ENCODE results near the gene EEF2.

The EEF2 gene

GRCh38 chr19:3983936-3984583 is 1.2 kb downstream of the EEF2 start:
- DNase-seq, result peak; percentile 28

DNA sequence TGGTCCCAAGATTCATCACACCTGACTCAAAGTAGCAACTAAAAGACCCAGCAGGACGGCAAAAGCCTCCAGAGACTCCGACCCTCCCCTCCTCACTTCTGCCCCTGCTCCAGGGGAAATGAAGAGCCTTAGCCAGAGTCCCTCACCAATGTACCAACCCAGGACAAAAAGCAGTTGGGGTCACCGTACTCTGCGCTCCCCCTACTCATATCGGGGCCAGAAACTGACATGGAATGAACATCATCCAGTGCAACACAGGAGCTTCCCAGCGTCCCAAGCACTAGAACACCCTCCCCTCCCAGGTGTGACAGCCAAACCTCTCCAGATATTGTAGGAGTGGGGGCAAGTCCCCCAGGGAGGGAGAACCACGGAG is 1.7 kb downstream of the EEF2 start:
- no peak for DNase-seq

GRCh38 chr19:3982701-3983541 is 2.3 kb downstream of the EEF2 start:
- DNase-seq, result no peak

DNA sequence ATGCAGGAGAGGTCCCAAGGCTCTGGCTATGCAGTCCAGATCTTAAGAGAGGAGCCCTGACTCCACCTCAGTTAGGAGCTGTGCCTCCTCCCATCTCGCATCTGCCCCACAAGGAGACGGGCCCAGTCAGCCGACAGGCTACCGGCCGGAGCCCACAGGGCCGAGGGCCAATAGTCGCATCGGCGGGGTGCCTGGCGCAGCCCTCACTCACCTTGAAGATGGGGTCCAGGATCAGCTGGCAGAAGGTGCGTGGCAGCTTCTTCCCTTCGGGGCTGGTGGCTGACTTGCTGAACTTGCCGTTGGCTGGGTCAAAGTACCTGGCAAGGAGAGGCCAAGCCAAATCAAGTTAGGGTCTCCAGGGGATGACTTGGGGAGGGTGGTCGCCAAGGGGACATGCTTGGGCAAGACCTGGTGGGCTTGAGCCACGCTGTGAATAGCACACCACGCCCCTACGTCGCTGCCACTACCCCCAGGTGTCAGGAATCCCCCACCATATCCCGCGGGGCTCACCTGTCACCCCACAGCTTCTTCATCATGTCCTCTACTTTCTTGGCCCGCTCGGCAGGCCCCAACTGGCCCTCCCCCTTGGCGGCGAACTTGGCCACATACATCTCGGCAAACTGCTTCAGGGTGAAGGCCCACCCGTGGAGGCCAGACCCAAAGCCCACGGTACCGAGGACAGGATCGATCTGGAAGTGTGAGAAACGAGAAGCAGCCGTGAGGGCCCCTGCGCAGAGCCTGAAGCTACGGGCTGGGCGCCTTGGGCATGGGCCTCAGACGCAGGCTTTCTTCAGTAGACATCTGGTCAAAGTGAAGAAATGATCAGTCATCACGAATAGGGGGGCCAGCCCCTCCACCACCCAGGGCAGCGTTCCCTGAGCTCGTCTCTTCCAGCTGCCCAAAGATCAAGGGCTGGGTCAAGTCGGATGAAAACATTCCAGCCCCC is 3.3 kb downstream of the EEF2 start:
- no peak for DNase-seq

DNA sequence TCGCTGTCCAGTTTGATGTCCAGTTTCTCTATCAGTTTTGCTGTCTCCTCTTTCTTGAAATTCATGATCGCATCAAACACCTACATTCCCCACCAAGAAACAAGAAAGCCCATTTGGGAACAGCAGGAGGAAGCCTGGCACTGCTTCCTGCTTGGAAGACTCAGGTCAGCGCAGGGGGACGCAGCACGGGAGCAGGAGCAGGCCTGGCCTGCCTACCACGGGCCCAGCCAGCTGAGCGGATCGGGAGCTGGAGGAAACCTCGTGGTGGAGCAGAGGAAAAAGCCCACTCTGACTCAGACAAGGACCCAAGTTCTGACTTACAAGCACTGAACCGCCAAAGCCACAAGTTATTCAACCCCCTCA is 3.9 kb downstream of the EEF2 start:
- DNase-seq, result no peak

DNA sequence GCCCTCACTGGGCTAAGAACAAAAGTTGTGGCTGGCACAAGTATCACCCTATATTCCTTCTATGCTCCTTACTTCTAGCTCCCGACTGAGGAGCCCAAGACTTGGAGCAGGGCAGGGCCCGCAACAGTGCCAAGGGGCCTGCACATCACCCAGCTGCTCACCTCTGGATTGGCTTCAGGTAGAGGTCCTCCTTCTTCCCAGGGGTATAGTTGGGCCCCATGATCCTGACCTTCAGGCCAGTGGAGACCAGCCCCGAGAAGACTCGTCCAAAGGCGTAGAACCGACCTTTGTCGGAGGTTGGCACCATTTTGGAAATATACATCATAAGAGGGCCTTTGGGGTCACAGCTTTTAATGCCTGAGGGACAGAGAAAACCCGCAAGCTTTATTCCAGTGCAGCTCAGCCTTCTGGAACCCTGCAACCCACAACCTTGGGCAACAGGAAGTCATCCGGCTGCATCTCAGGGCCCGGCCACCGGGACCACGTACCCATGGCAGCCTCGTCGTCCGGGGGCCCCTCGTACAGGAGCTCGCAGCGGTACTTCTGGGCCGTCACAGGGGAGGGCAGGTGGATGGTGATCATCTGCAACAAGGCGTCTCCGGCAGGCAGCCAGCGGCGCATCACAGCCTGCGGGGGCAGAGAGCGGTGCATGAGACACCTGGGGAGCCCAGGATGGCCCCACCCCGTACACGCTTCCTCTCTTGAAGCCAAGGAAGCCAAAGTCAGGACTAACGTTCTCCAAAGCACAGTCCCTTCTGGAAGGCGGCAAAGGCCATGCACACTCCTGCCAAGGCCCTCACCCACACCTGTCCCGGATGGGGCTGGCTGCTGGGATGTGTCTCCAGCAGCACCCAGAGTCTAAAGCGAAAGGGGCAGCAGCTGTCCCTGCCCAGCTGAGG is 4.7 kb downstream of the EEF2 start:
- DNase-seq, result no peak

DNA sequence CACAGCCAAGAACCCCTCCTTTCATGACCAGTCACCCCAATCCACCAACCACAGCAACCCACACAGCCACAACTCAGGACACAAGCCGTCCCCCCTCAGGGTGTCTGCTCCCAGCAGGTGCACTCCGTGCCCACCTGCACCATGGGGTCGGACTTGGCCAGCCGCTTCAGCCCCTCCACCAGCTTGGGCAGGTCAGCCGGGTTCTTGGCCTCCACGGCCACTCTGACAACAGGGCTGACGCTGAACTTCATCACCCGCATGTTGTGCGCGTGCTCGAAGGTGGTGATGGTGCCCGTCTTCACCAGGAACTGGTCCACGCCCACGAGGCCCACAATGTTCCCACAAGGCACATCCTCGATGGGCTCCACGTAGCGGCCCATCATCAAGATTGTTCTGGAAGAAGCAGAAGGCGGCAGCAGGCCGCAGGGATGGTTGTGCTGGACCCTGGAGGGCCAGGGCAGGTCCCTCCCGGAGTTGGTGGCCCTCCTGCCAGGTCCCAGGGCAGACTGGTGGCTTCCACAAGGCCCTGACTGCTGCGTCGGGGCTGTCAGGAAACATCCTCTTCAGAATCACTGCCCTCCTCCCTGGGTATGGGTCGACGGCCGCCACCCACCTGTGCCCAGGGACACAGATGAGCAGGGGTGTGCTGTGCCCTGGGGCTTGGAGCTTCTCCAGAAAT is 5.5 kb downstream of the EEF2 start:
- no peak for DNase-seq

GRCh38 chr19:3979289-3979673 is 6.0 kb downstream of the EEF2 start:
- no peak for DNase-seq

DNA sequence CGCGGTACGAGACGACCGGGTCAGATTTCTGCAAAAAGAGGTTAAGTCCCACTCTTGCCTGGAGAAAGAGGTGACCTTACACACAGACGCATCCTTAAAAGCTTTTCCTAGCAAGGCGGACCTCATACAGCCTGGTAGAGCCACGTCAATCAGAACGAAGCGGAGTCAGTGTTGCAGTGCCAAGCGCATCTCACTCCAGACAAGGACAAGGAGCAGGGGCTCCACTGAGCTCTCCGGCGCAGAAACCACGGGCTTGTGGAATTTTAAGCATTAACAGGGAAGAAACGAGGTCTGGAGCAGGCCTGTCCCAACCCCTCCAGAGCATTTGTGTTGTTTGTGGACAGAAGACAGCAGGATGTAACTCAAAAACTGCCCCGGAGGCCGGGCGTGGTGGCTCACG is 7.1 kb downstream of the EEF2 start:
- no peak for DNase-seq

DNA sequence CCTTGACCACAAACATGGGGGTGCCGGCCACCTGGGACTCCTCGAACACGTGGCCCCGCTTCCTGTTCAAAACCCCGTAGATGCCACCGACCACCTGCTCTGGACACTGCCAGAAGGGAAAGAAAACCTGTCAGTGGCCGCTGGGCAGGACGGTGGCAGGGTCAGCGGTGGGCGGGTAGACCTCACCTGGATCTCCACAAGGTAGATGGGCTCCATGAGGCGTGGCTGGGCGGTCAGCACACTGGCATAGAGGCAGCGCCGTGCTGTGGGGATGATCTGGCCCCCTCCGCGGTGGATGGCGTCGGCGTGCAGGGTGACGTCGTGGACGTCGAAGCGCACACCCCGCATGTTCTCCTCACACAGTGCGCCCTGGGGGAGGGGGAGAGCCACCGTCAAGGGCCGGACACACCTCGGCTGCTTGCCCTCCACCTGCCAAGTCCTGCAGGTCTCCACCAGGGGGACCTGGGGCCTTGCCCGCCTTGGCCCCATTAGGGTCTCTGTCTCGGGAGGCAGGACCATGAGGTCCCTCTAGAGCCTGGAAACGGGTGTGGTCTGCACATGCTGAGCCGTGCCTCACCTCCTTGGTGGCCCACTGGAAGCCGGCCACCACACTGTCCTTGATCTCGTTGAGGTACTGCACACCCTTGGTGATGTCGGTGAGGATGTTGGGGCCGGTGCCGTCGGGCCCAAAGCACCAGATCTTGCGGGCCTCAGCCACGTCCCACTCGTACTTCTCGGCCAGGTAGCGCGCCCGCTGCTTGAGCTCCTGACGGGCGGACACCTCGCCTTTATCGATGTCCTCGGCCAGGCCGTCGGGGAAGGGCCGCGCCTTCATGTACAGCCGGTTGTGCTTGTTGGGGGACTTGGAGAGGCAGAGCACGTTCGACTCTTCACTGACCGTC is 7.8 kb downstream of the EEF2 start:
- no peak for DNase-seq

- DNase-seq, result no peak
Observed at GRCh38 chr19:3976495-3977241, 8.6 kb downstream of the EEF2 start.

- DNase-seq, result no peak
Observed at GRCh38 chr19:3975637-3976087, 9.6 kb downstream of the EEF2 start.

GRCh38 chr19:3975144-3975543 is 10.1 kb downstream of the EEF2 start:
- DNase-seq, result no peak

DNA sequence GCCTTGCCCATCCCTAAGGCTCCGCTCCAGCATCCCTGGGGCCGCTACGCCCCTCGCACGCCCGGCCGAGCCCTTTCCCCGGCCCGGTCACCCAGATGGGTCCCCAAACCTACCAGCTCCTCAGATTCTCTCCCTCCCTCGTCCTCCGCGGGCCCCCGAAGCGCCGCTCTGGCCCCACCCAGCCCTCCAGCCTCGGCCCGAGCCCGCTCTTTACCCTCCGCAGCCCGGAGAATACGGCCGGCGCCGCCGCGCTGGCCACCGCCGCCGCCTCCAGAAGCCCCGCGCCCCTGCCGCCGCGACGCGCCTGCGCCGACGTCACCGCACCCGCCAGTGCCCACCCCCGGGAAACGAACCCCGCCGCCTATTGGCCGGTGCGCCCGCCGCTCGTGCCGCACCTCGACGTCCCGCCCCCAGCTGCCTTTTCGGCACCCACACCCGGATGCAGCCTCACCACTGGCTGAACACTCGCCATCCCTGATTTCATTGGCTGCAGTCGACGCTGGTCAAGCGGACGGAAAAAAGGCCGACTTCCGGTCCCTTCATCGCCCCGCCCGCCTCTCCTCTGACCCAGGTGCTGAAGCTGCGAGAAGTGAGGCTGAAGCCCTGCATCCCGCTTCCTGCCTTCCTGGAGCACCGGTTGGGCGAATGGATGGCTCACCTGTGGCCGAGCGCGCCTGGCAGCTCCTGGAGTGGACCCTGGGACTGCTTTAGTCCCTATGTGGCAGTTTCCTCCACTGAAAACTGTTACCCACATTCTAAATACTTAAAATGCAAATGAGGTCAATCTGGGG is 14.3 kb downstream of the EEF2 start, which contains the start of gene DAPK3:
TSS of gene DAPK3 (minus strand) at position 292 of the 791 bp plus-strand sequence. CDS start 1,364 bp downstream, outside the sequence.
- DNase-seq, result peak; percentile 93

DNA sequence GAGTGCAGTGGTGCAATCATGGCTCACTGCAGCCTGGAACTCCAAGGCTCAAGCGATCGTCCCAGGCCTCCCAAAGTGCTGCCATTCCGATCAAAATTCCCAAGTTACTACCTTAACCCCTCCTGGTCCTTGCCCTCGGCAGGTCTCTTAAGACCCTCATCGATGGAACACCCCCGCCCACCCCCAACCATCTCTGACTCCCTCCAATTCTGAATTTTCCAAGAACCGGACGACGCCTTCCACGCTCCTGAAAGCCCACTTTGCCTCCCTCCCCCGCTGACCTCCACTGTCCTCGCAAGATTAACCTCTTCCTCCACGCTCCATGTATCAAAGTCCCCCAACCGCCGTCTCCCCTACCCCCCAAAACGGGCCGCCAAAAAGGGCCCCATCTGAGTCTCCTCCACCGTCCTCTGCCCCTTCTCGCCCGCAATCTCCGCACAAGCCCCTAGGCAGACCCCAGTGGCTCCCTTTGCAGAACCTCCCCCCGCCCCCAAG is 14.9 kb downstream of the EEF2 start:
- no peak for DNase-seq

DNA sequence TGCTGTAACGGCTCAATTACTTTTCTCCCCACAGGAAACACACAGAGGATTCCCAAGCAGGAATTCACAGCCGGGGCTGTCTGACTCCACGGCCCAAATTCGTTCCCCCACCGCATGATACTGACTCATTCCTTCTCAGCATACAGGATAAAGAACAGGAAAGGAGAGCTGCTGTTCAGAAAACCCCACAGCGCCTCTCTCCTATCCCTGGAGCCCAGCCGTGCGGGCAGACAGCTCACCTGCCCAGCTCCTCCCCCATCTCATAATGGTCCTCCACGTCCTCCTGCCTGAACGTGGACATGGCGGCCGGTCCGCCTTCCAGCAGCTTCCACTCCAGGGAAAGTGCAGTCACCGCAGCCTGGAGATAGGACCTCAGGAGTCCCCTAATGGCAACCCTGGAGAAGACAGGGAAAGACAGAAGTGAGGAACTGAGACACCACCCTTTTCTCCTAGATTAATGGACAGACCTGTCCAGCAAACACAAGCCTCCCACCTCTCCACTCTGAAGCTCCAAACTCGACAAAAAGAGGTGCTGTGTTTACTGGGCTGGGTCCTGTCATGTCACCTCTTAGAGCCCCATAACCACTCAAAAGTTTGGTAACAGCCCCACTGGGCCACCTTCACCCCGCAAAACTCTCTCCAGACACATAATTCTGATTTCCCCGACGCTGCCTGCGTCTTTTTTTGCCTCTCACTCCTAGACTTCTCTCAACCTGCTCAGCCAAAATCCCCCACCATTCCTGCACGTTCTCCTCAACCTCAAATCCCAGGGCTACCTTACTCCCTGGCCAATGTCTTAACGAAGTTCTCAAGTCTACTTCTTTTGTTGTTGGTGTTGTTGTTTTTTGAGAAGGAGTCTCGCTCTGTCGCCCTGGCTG is 15.6 kb downstream of the EEF2 start:
- DNase-seq, result no peak

DNA sequence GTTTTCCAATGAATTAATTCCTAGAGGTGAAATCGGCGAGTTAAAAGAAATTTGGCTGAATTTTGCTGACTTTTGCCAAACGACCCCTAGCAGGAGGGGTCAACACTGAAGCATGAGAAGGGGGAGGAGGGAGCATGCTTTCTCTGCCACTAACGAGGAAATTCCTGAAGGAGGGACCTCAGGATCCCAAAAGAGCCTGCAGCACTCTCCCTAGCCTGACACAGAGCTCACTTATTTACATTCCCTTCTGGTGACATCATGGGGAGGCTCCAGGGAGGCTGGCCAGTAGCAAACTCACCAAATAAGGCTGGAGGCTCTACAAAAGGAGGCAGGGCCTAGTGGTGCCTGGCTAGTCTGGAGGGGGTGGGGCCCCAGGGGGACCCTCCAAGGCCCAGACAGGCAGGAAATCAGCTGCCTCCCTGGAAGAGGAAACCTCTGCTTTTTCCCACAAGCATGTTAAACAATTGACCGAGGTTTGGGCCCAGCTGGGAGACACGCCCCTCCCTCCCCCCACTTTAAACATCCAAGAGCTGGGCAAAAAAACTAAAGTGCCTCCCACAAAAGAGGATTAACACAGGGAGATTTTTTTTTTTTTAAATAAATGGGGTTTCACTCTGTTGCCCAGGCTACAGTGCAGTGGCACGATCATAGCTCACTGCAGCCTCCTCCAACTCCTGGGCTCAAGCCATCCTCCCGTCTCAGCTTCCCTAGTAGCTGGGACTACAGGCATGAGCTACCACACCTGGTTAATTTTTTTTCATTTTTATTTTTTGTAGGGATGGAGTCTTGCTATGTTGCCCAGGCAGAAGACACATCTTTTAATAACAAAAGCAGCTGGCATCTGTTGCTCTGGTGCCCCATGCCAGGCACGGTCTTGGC is 16.5 kb downstream of the EEF2 start:
- DNase-seq, result no peak

All from CD4-positive, alpha-beta T cell treated with Interleukin-15 for 1 hour (primary cell).